Gastrocnemius medialis (tissue), 4 donors: ENCODE data around the gene BAHCC1.

Source experiments
- CTCF ChIP-seq, 5 experiments: fragments of 450-650 bp in 3 of 5; fragments of 200-600 bp in 2 of 5; sonication (generic) in 2 of 5; IDR thresholded peaks in 4 of 5; conservative IDR thresholded peaks in 1 of 5; 1 replicate in 4 of 5; 2 replicates in 1 of 5; pipeline ENCODE4 v1.5.1; 2016 to 2019; ENCODE audit warnings: antibody characterized with exemption in 5 of 5, mild to moderate bottlenecking in 3 of 5, moderate library complexity in 3 of 5
- POLR2A ChIP-seq, 2 donors: fragments of 450-650 bp; IDR thresholded peaks; one replicate each; pipeline ENCODE4 v1.6.1; 2017; ENCODE audit warnings: antibody characterized with exemption in 2 of 2, mild to moderate bottlenecking in 2 of 2, moderate library complexity in 2 of 2

GRCh38 chr17:81461607-81462500, 66.6 kb downstream of the BAHCC1 start:
- TF ChIP-seq CTCF (IDR thresholded peaks at IDR 0.05 in 4 of 5, conservative IDR thresholded peaks at IDR 0.05 in 1 of 5) (no peak), POLR2A (IDR thresholded peaks at IDR 0.05) (no peak)
